IgD-negative memory B cell (primary cell): ENCODE measurements around the gene CRYL1. TPM values are rescaled to one million over a fixed set of nuclear protein-coding genes. Genes with fewer than 3 reads are reported as not detected.
A peak's percentile ranks its signal among the peaks of the same experiment; 100 is the strongest.

Experiments
- H3K27ac Mint-ChIP-seq, 3 donors: one replicate each; pipeline ENCODE4 v1.8.0; 2020 to 2022; ENCODE audit warnings: mild to moderate bottlenecking in 3 of 3, mixed read lengths in 3 of 3, moderate library complexity in 1 of 3
- H3K27me3 Mint-ChIP-seq: one replicate; pipeline ENCODE4 v1.8.0; 2021; ENCODE audit warnings: mixed read lengths
- H3K36me3 Mint-ChIP-seq: one replicate; pipeline ENCODE4 v1.8.0; 2020; ENCODE audit warnings: mild to moderate bottlenecking, mixed read lengths
- H3K4me1 Mint-ChIP-seq, 3 donors: one replicate each; pipeline ENCODE4 v1.8.0; 2020 to 2022; ENCODE audit warnings: mixed read lengths in 3 of 3, mild to moderate bottlenecking in 1 of 3
- H3K4me3 Mint-ChIP-seq, 4 donors: one replicate each; pipeline ENCODE4 v1.8.0; 2020 to 2022; ENCODE audit warnings: mild to moderate bottlenecking in 4 of 4, mixed read lengths in 4 of 4, moderate library complexity in 3 of 4
- H3K9me3 Mint-ChIP-seq, 3 donors: one replicate each; pipeline ENCODE4 v1.8.0; 2020 to 2021; ENCODE audit warnings: mixed read lengths in 3 of 3, mild to moderate bottlenecking in 1 of 3
- polyA plus RNA-seq: library from polyadenylated mRNA; unstranded; fragments of 300-500 nt; fragmentation: Illumina TruSeq; gene quantifications from one replicate; pipeline ENCODE4 v1.2.3, GENCODE V29; 2021

The CRYL1 gene
- polyA plus RNA-seq, 1 donor from 2014 or later = 32.3 TPM

DNA sequence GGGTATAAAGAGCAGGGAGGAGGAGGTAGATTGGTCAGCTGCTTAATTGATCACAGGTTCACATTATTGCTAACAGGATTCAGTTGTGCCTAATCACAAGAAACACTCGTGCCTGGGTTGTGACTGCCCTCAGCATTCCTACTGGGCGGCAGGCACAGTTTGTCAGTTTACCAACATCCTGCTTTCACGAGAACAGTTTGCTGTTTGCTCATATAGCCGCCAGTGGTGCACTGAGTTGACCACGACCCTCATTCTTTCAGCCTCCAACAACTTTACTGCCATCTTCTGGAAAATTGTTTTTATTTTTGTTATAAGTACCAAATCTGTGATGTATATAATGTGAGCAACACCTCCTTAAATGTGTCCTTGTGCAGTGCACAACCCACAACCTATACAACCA is 25.1 kb upstream of the CRYL1 start:
- peaks cover 14 to 18% (median 15%) of the 10 kb centered on the region in 3 donors for H3K4me1 Mint-ChIP-seq
- no peaks in the 10 kb centered on the region for H3K36me3 Mint-ChIP-seq
- H3K27me3 Mint-ChIP-seq = no peaks in the 10 kb centered on the region
- H3K27ac Mint-ChIP-seq = no peak overlapping the region
- no peaks in the 10 kb centered on the region for H3K9me3 Mint-ChIP-seq
- peak overlapping the region in 1 of 4 donors; percentile 21 for H3K4me3 Mint-ChIP-seq

GRCh38 chr13:20547479-20547908 is 21.8 kb upstream of the CRYL1 start:
- Mint-ChIP-seq H3K27ac (no peak overlapping the region), H3K36me3 (no peaks in the 10 kb centered on the region), H3K9me3 (no peaks in the 10 kb centered on the region), H3K4me3 (no peak overlapping the region), H3K4me1 (peaks cover 32 to 37% (median 35%) of the 10 kb centered on the region in 3 donors), H3K27me3 (no peaks in the 10 kb centered on the region)

- peak overlapping the region in 2 of 3 donors; percentile 0 to 68 for H3K27ac Mint-ChIP-seq
- no peaks in the 10 kb centered on the region for H3K27me3 Mint-ChIP-seq
- no peaks in the 10 kb centered on the region for H3K9me3 Mint-ChIP-seq
- peak overlapping the region in 3 of 4 donors; percentile 42 to 71 (median 67) for H3K4me3 Mint-ChIP-seq
- no peaks in the 10 kb centered on the region for H3K36me3 Mint-ChIP-seq
- peaks cover 32 to 37% (median 35%) of the 10 kb centered on the region in 3 donors for H3K4me1 Mint-ChIP-seq
Observed at GRCh38 chr13:20546556-20546955, 20.9 kb upstream of the CRYL1 start.

- H3K9me3 Mint-ChIP-seq = no peaks in the 10 kb centered on the region
- peaks cover 32 to 35% (median 33%) of the 10 kb centered on the region in 3 donors for H3K4me1 Mint-ChIP-seq
- H3K27me3 Mint-ChIP-seq = no peaks in the 10 kb centered on the region
- peak overlapping the region; percentile 87 to 98 (median 97) for H3K27ac Mint-ChIP-seq
- H3K36me3 Mint-ChIP-seq = no peaks in the 10 kb centered on the region
- H3K4me3 Mint-ChIP-seq = peak overlapping the region; percentile 83 to 97 (median 91)
Observed at GRCh38 chr13:20544201-20544923, 18.7 kb upstream of the CRYL1 start.

DNA sequence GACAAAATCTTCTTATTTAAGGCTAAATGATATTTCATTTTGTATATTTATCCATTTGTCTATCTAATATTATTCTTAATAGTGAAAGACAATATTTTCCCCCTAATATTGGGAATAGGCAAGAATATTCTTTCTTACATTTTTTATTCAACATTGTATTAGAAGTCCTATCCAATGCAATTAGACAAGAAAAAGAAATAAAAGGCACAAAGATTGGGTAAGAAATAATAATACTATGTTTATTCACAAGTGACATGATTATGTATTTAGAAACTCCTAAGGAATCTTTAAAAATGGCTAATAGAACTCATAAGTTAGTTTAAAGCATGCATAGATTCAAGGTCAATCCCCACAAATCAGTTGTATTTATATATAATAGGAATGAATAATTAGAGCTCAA is 11.3 kb upstream of the CRYL1 start:
- Mint-ChIP-seq H3K9me3 (peaks cover 1 to 5% (median 2%) of the 10 kb centered on the region in 3 donors), H3K4me3 (no peak overlapping the region), H3K36me3 (peaks cover 5% of the 10 kb centered on the region), H3K4me1 (no peaks in the 10 kb centered on the region), H3K27me3 (no peaks in the 10 kb centered on the region), H3K27ac (no peak overlapping the region)

DNA sequence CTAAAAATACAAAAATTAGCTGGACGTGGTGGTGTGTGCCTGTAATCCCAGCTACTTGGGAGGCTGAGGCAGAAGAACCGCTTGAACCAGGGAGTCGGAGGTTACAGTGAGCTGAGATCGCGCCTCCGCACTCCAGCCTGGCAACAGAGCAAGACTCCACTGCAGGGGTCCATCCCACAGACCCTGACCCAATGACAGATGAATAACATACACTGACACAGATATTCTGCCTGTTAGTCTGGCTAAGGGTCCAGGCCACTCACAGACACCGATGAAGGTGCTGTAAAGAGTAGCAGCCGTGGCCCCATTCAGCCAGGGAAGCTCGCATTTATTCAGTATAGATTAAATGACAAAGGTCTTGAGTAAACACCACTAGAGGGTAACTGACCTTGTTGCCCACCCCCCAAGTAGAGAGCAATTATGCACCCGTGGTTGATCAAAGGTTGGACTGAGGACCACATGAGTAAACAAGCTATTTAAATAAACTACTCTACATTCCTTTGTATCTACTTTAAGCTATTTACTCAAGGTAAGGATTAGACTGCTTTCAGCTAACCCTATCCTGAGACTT is 8.5 kb upstream of the CRYL1 start:
- Mint-ChIP-seq H3K4me3 (no peak overlapping the region), H3K36me3 (peaks cover 8% of the 10 kb centered on the region)

GRCh38 chr13:20528452-20528851 is 2.8 kb upstream of the CRYL1 start:
- Mint-ChIP-seq H3K4me1 (peaks cover 7 to 12% (median 9%) of the 10 kb centered on the region in 3 donors), H3K27me3 (no peaks in the 10 kb centered on the region), H3K9me3 (no peaks in the 10 kb centered on the region), H3K4me3 (peak overlapping the region in 1 of 4 donors; percentile 62), H3K36me3 (peaks cover 3% of the 10 kb centered on the region), H3K27ac (no peak overlapping the region)

More for the DNA sequence above, 8.5 kb upstream of the CRYL1 start:
- no peaks in the 10 kb centered on the region for H3K4me1 Mint-ChIP-seq
- peaks cover 1 to 5% (median 2%) of the 10 kb centered on the region in 3 donors for H3K9me3 Mint-ChIP-seq
- H3K27me3 Mint-ChIP-seq = no peaks in the 10 kb centered on the region
- H3K27ac Mint-ChIP-seq = no peak overlapping the region

DNA sequence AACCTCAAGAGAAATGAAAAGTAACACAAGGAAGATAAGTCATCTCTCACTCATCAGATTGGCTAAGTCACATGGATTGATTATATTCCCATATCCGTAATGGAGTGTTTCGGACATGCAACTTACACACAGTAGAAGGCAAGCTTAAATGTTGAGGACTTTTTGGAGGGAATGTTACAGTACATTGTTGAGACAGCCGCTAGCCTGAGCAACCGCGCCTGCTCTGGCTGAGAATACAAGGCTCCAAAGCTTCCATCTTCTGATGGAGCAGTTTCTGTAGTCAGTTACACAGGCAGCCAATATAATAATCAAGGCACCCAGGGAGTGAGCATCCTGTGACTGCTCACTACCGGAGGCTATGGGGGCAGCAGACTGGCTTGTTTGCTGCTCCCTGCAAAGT is 1.0 kb upstream of the CRYL1 start:
- Mint-ChIP-seq H3K27ac (peak overlapping the region in 1 of 3 donors; percentile 44), H3K4me1 (peaks cover 9 to 15% (median 10%) of the 10 kb centered on the region in 3 donors), H3K36me3 (peaks cover 3% of the 10 kb centered on the region), H3K4me3 (peak overlapping the region; percentile 87 to 91 (median 90)), H3K9me3 (no peaks in the 10 kb centered on the region), H3K27me3 (no peaks in the 10 kb centered on the region)

DNA sequence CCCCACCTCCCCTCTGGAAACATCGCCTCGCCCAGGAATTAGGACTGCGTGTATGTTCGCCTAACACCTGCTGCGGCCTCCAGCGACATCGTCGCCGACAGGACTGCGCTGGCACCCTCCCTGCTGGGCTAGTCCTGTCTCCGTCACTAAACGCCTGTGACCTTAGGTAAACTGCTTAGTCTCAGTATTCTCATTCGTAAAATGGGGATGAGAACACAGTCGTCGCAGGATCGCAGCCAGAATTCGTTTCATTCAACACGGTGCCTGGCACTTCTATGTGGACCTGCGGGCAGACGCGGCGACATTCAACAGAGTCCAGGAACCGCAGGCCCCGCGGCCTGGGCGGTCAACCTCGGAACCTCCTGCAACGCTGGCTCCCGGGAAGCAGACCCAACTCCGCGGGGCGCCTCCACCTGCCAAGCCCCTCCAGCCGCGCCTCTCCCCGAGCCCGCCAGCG is 485 bp downstream of the CRYL1 start:
- Mint-ChIP-seq H3K27ac (peak overlapping the region in 1 of 3 donors; percentile 32), H3K4me3 (peak overlapping the region; percentile 87 to 97 (median 94)), H3K27me3 (no peaks in the 10 kb centered on the region), H3K4me1 (peaks cover 9 to 15% (median 10%) of the 10 kb centered on the region in 3 donors), H3K36me3 (no peaks in the 10 kb centered on the region), H3K9me3 (no peaks in the 10 kb centered on the region)

DNA sequence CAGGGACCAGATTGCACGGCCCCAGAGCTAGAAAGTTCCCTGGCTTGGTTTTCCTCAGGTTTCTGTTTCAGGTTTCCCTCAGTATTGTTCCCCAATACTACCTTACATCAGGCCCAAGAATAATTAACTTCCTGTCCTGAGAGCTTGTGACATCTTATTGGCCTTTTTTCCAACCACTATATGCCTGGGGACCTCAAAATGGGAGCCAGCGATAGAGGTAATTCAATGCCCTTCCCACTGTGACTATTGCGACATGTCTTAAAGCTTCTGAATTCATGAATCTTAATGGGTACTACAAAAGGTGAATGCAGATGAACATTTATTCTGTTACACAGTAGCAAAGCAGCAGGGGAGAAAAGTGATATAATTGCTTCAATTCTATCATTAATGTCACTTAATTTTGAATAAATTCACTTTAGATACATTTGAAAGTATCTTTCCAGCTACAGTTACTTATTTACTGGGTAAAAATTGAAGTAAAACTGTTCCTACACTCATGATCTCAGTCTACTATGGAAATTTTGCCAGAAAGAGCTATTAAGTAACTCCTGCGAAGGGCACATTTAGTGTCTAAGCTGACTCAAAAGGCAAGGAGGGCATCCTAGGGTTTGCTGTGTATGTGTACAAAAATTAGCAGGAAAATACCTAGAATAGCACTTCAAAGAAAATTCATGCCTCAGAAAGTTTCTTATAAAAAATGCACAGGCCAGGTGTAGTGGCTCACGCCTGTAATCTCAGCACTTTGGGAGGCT is 4.1 kb downstream of the CRYL1 start:
- Mint-ChIP-seq H3K4me1 (peaks cover 9 to 18% (median 14%) of the 10 kb centered on the region in 3 donors), H3K27ac (no peak overlapping the region)

GRCh38 chr13:20519875-20520274 is 5.8 kb downstream of the CRYL1 start:
- no peaks in the 10 kb centered on the region for H3K27me3 Mint-ChIP-seq
- H3K9me3 Mint-ChIP-seq = peaks cover 0 to 3% (median 0%) of the 10 kb centered on the region in 3 donors
- peaks cover 2 to 12% (median 9%) of the 10 kb centered on the region in 3 donors for H3K4me1 Mint-ChIP-seq
- peak overlapping the region in 1 of 4 donors; percentile 21 for H3K4me3 Mint-ChIP-seq
- no peak overlapping the region for H3K27ac Mint-ChIP-seq
- H3K36me3 Mint-ChIP-seq = peaks cover 2% of the 10 kb centered on the region

More for the DNA sequence above, 4.1 kb downstream of the CRYL1 start:
- Mint-ChIP-seq H3K9me3 (peaks cover 0 to 3% (median 0%) of the 10 kb centered on the region in 3 donors), H3K4me3 (no peak overlapping the region), H3K36me3 (peaks cover 2% of the 10 kb centered on the region), H3K27me3 (no peaks in the 10 kb centered on the region)

- Mint-ChIP-seq H3K36me3 (peaks cover 2% of the 10 kb centered on the region), H3K9me3 (peaks cover 0 to 3% (median 0%) of the 10 kb centered on the region in 3 donors), H3K27ac (peak overlapping the region in 1 of 3 donors; percentile 57), H3K4me1 (peaks cover 2 to 9% (median 8%) of the 10 kb centered on the region in 3 donors), H3K4me3 (peak overlapping the region in 1 of 4 donors; percentile 20), H3K27me3 (no peaks in the 10 kb centered on the region)
Observed at GRCh38 chr13:20518660-20519100, 7.0 kb downstream of the CRYL1 start.

GRCh38 chr13:20514866-20515265 is 10.8 kb downstream of the CRYL1 start:
- Mint-ChIP-seq H3K27me3 (no peaks in the 10 kb centered on the region), H3K4me1 (peaks cover 2 to 5% (median 3%) of the 10 kb centered on the region in 3 donors), H3K36me3 (peaks cover 6% of the 10 kb centered on the region), H3K4me3 (no peak overlapping the region), H3K9me3 (peaks cover 0 to 3% (median 0%) of the 10 kb centered on the region in 3 donors), H3K27ac (no peak overlapping the region)

DNA sequence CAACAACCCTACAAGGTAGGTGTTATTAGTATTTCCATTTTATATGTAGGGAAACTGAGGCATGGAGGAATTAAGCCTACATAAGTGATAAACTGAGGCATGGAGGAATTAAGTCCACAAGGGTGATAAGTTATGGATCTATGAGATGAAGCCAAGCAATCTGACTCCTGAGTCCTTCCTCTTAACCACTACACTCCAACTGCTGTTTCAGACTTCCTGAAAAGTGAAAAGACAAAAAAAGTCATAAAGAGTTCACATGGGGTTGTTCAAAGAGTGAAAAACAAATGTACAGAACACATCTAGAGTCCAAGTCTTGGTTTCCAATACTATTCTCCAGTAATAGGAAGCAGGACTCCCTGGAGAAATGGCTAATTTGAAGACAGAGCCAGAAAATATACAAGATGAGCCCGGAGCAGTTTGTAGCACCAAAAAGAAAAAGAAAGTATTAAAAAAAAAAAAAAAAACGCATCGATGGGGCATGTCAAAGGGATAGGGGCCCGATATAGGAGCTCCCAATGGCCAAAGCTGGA is 12.1 kb downstream of the CRYL1 start:
- Mint-ChIP-seq H3K36me3 (peaks cover 8% of the 10 kb centered on the region), H3K4me3 (no peak overlapping the region), H3K9me3 (no peaks in the 10 kb centered on the region), H3K27me3 (no peaks in the 10 kb centered on the region), H3K27ac (no peak overlapping the region), H3K4me1 (peaks cover 0 to 2% (median under 1%) of the 10 kb centered on the region in 3 donors)
